Stimulated activated CD4-positive, alpha-beta T cell treated with anti-CD3 and anti-CD28 coated beads, Interleukin-12 subunit alpha, Interleukin-12 subunit beta, amount 100 ng/mL, for 48 hours (primary cell): ENCODE measurements around the gene PPP1R2.
"Not testable (repeated sequence)": the region's sequence is repeated elsewhere in the genome, so short reads cannot be mapped to it uniquely, and the experiment has no call there.

Experiments used
- DNase-seq, 3 donors: peaks; one replicate each; pipeline ENCODE4 v3.0.0-alpha.2; 2020; ENCODE audit warnings: low read depth in 2 of 3, low spot score in 1 of 3

Gene PPP1R2

GRCh38 chr3:195540027-195540426 is 3.1 kb downstream of the PPP1R2 start:
- no peak for DNase-seq

GRCh38 chr3:195539479-195539878 is 3.6 kb downstream of the PPP1R2 start:
- DNase-seq: no peak

GRCh38 chr3:195537995-195538394 is 5.1 kb downstream of the PPP1R2 start:
- DNase-seq: no peak

- no peak for DNase-seq
Measured at GRCh38 chr3:195535293-195535692, 7.8 kb downstream of the PPP1R2 start.

GRCh38 chr3:195532834-195533233 is 10.3 kb downstream of the PPP1R2 start:
- DNase-seq: no peak

GRCh38 chr3:195532345-195532744 is 10.8 kb downstream of the PPP1R2 start:
- DNase-seq: no peak

- DNase-seq: no peak
Measured at GRCh38 chr3:195531683-195532082, 11.4 kb downstream of the PPP1R2 start.

GRCh38 chr3:195526492-195526891 is 16.6 kb downstream of the PPP1R2 start:
- DNase-seq: no peak

- no peak for DNase-seq
Measured at GRCh38 chr3:195524171-195524896, 18.8 kb downstream of the PPP1R2 start.

GRCh38 chr3:195522254-195523023 is 20.7 kb downstream of the PPP1R2 start:
- no peak for DNase-seq

- DNase-seq: no peak
Measured at GRCh38 chr3:195517030-195517429, 26.1 kb downstream of the PPP1R2 start.

- DNase-seq: not testable (repeated sequence)
Measured at GRCh38 chr3:195514610-195515235, 28.4 kb downstream of the PPP1R2 start.

GRCh38 chr3:195512798-195513345 is 30.3 kb downstream of the PPP1R2 start:
- DNase-seq: no peak

GRCh38 chr3:195511136-195511535 is 32.0 kb downstream of the PPP1R2 start:
- DNase-seq: no peak

- no peak for DNase-seq
Measured at GRCh38 chr3:195508185-195508584, 34.9 kb downstream of the PPP1R2 start.

GRCh38 chr3:195475614-195476013 is 67.5 kb downstream of the PPP1R2 start:
- no peak for DNase-seq

GRCh38 chr3:195475116-195475515 is 68.0 kb downstream of the PPP1R2 start:
- DNase-seq: not testable (repeated sequence)

- no peak for DNase-seq
Measured at GRCh38 chr3:195468841-195469240, 74.3 kb downstream of the PPP1R2 start.

- DNase-seq: no peak
Measured at GRCh38 chr3:195468391-195468776, 74.7 kb downstream of the PPP1R2 start.

GRCh38 chr3:195467641-195468390 is 75.3 kb downstream of the PPP1R2 start:
- DNase-seq: no peak

GRCh38 chr3:195466251-195466650 is 76.9 kb downstream of the PPP1R2 start:
- no peak for DNase-seq
